HCT116 (cell line): Measurements from ENCODE around the gene MRPS12.
"Not testable (repeated sequence)": the region's sequence is repeated elsewhere in the genome, so short reads cannot be mapped to it uniquely, and the experiment has no call there.

Experiments
- EZH2 ChIP-seq: fragments of 200-600 bp; sonication (generic); IDR thresholded peaks from 2 replicates; pipeline ENCODE4 v1.6.1; 2017; ENCODE audit warnings: antibody characterized with exemption, mixed run types
- JUND ChIP-seq: IDR thresholded peaks from 2 replicates; pipeline ENCODE4 v1.6.1; 2012
- POLR2A ChIP-seq: IDR thresholded peaks from 2 replicates; pipeline ENCODE4 v1.7.0; 2011; ENCODE audit warnings: borderline replicate concordance; ENCODE audit not compliant: insufficient read depth, insufficient read length; ENCODE audit errors: extremely low read depth
- POLR2AphosphoS5 ChIP-seq: IDR thresholded peaks from 2 replicates; pipeline ENCODE4 v1.6.1; 2011; ENCODE audit warnings: mild to moderate bottlenecking, low read depth, low read length, moderate library complexity
- SIN3A ChIP-seq: IDR thresholded peaks from 2 replicates; pipeline ENCODE4 v1.6.1; 2012; ENCODE audit warnings: low read depth
- SP1 ChIP-seq: IDR thresholded peaks from 2 replicates; pipeline ENCODE4 v1.6.1; 2012; ENCODE audit warnings: low read depth
- TF ChIP-seq, protein P1 (sequence below), 3 experiments: fragments of 200-600 bp in 1 of 3; sonication (generic) in 1 of 3; IDR thresholded peaks in 2 of 3; conservative IDR thresholded peaks in 1 of 3; 2 replicates each; pipeline ENCODE4 v1.5.1; 2012 to 2017; ENCODE audit warnings: low read depth in 2 of 3, low read length in 2 of 3, antibody characterized with exemption in 1 of 3, borderline replicate concordance in 1 of 3, control low read depth in 1 of 3, mild to moderate bottlenecking in 1 of 3, mixed read lengths in 1 of 3, mixed run types in 1 of 3, moderate library complexity in 1 of 3; ENCODE audit not compliant: insufficient read depth in 1 of 3
- TF ChIP-seq, protein P2 (sequence below): IDR thresholded peaks from 2 replicates; pipeline ENCODE4 v1.6.1; 2012

DNA sequence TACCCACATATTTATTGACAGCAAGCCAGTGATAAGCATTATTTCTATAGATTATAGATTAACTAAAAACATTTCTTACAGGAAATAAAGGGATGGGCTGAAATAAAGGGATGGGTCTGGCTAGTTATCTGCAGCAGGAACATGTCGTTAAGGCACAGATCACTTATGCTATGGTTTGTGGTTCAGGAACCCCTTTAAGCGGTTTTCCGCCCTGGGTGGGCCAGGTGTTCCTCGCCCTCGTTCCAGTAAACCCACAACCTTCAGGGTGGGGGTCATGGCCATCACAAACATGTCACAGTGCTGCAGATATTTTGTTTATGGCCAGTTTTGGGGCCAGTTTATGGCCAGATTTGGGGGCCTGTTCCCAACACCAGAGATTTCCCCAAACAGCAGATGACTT, 10.7 kb downstream of the MRPS12 start:
- not testable (repeated sequence) for TF ChIP-seq POLR2AphosphoS5, SIN3A, SP1, JUND, POLR2A, EZH2
- TF ChIP-seq, protein P1, sequence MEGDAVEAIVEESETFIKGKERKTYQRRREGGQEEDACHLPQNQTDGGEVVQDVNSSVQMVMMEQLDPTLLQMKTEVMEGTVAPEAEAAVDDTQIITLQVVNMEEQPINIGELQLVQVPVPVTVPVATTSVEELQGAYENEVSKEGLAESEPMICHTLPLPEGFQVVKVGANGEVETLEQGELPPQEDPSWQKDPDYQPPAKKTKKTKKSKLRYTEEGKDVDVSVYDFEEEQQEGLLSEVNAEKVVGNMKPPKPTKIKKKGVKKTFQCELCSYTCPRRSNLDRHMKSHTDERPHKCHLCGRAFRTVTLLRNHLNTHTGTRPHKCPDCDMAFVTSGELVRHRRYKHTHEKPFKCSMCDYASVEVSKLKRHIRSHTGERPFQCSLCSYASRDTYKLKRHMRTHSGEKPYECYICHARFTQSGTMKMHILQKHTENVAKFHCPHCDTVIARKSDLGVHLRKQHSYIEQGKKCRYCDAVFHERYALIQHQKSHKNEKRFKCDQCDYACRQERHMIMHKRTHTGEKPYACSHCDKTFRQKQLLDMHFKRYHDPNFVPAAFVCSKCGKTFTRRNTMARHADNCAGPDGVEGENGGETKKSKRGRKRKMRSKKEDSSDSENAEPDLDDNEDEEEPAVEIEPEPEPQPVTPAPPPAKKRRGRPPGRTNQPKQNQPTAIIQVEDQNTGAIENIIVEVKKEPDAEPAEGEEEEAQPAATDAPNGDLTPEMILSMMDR (IDR thresholded peaks at IDR 0.05 in 2 of 3, conservative IDR thresholded peaks at IDR 0.05 in 1 of 3; ENCODE audit: borderline replicate concordance in 1 of 3, insufficient read depth in 1 of 3, low read depth in 2 of 3, low read length in 2 of 3) = not testable (repeated sequence)
- TF ChIP-seq, protein P2, sequence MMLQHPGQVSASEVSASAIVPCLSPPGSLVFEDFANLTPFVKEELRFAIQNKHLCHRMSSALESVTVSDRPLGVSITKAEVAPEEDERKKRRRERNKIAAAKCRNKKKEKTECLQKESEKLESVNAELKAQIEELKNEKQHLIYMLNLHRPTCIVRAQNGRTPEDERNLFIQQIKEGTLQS = not testable (repeated sequence)
